Activated naive CD4-positive, alpha-beta T cell treated with anti-CD3 and anti-CD28 coated beads, Interleukin-2, amount 50 U/mL, for 24 hours (primary cell): ENCODE measurements around the gene CHP2.
"Not testable (repeated sequence)": the region's sequence is repeated elsewhere in the genome, so short reads cannot be mapped to it uniquely, and the experiment has no call there.

ENCODE experiments used
- H3K27ac Mint-ChIP-seq: one replicate; pipeline ENCODE4 v1.8.0; 2021; ENCODE audit warnings: mild to moderate bottlenecking, mixed read lengths
- H3K27me3 Mint-ChIP-seq: one replicate; pipeline ENCODE4 v1.8.0; 2021; ENCODE audit warnings: mixed read lengths
- H3K36me3 Mint-ChIP-seq: one replicate; pipeline ENCODE4 v1.8.0; 2021; ENCODE audit warnings: mixed read lengths
- H3K4me1 Mint-ChIP-seq: one replicate; pipeline ENCODE4 v1.8.0; 2021; ENCODE audit warnings: mixed read lengths
- H3K4me3 Mint-ChIP-seq: one replicate; pipeline ENCODE4 v1.8.0; 2021; ENCODE audit warnings: mild to moderate bottlenecking, mixed read lengths
- H3K9me3 Mint-ChIP-seq: one replicate; pipeline ENCODE4 v1.8.0; 2021; ENCODE audit warnings: mixed read lengths

CHP2 gene

GRCh38 chr16:23754594-23755483, at the start of gene CHP2:
Gene CHP2 (plus strand): TSS chr16:23755026. CDS start chr16:23755050, 24 bp downstream.
- no peak within 1 kb of the TSS for H3K27ac Mint-ChIP-seq
- peaks cover 3% of the 10 kb centered on the region for H3K4me1 Mint-ChIP-seq
- no peaks in the 10 kb centered on the region for H3K9me3 Mint-ChIP-seq
- peaks cover 33% of the 10 kb centered on the region for H3K27me3 Mint-ChIP-seq
- H3K4me3 Mint-ChIP-seq = no peak within 1 kb of the TSS
- no peaks in the 10 kb centered on the region for H3K36me3 Mint-ChIP-seq

GRCh38 chr16:23705517-23705902, 49.3 kb upstream of the CHP2 start:
- Mint-ChIP-seq H3K27ac (no peak overlapping the region), H3K27me3 (peaks cover 21% of the 10 kb centered on the region)

GRCh38 chr16:23706439-23706838, 48.4 kb upstream of the CHP2 start:
- Mint-ChIP-seq H3K9me3 (peaks cover 9% of the 10 kb centered on the region), H3K4me1 (no peaks in the 10 kb centered on the region), H3K4me3 (no peak overlapping the region), H3K27me3 (peaks cover 24% of the 10 kb centered on the region), H3K36me3 (peaks cover 3% of the 10 kb centered on the region), H3K27ac (no peak overlapping the region)

More at GRCh38 chr16:23705517-23705902, 49.3 kb upstream of the CHP2 start:
- H3K36me3 Mint-ChIP-seq = peaks cover 3% of the 10 kb centered on the region
- H3K4me1 Mint-ChIP-seq = no peaks in the 10 kb centered on the region
- H3K4me3 Mint-ChIP-seq = no peak overlapping the region
- peaks cover 9% of the 10 kb centered on the region for H3K9me3 Mint-ChIP-seq

- peaks cover 21% of the 10 kb centered on the region for H3K27me3 Mint-ChIP-seq
- H3K9me3 Mint-ChIP-seq = no peaks in the 10 kb centered on the region
- H3K4me3 Mint-ChIP-seq = no peak overlapping the region
- no peaks in the 10 kb centered on the region for H3K4me1 Mint-ChIP-seq
- H3K27ac Mint-ChIP-seq = no peak overlapping the region
- H3K36me3 Mint-ChIP-seq = peaks cover 2% of the 10 kb centered on the region
Measured at GRCh38 chr16:23709536-23709935, 45.3 kb upstream of the CHP2 start.

- Mint-ChIP-seq H3K4me3 (no peak overlapping the region), H3K4me1 (no peaks in the 10 kb centered on the region), H3K9me3 (no peaks in the 10 kb centered on the region), H3K27me3 (peaks cover 24% of the 10 kb centered on the region), H3K27ac (no peak overlapping the region), H3K36me3 (peaks cover 2% of the 10 kb centered on the region)
Measured at GRCh38 chr16:23710008-23710407, 44.8 kb upstream of the CHP2 start.

- H3K27ac Mint-ChIP-seq = no peak overlapping the region
- no peak overlapping the region for H3K4me3 Mint-ChIP-seq
- no peaks in the 10 kb centered on the region for H3K9me3 Mint-ChIP-seq
- no peaks in the 10 kb centered on the region for H3K4me1 Mint-ChIP-seq
- peaks cover 2% of the 10 kb centered on the region for H3K36me3 Mint-ChIP-seq
- peaks cover 20% of the 10 kb centered on the region for H3K27me3 Mint-ChIP-seq
Measured at GRCh38 chr16:23710504-23710903, 44.3 kb upstream of the CHP2 start.

- H3K4me1 Mint-ChIP-seq = no peaks in the 10 kb centered on the region
- peaks cover 2% of the 10 kb centered on the region for H3K36me3 Mint-ChIP-seq
- no peaks in the 10 kb centered on the region for H3K9me3 Mint-ChIP-seq
- H3K27me3 Mint-ChIP-seq = peaks cover 22% of the 10 kb centered on the region
- H3K4me3 Mint-ChIP-seq = no peak overlapping the region
- H3K27ac Mint-ChIP-seq = no peak overlapping the region
Measured at GRCh38 chr16:23711785-23712184, 43.0 kb upstream of the CHP2 start.

- Mint-ChIP-seq H3K36me3 (peaks cover 2% of the 10 kb centered on the region), H3K9me3 (no peaks in the 10 kb centered on the region), H3K27me3 (peaks cover 25% of the 10 kb centered on the region), H3K27ac (no peak within 1 kb of the TSS), H3K4me3 (no peak within 1 kb of the TSS), H3K4me1 (no peaks in the 10 kb centered on the region)
Measured at GRCh38 chr16:23712976-23713375, 41.9 kb upstream of the CHP2 start, which contains the start of gene ERN2. Gene ERN2 (minus strand): TSS chr16:23713222. CDS start chr16:23713187, 35 bp downstream.

GRCh38 chr16:23716484-23716883, 38.3 kb upstream of the CHP2 start:
- Mint-ChIP-seq H3K4me1 (no peaks in the 10 kb centered on the region), H3K27ac (no peak overlapping the region), H3K36me3 (peaks cover 2% of the 10 kb centered on the region), H3K4me3 (no peak overlapping the region), H3K9me3 (peaks cover 4% of the 10 kb centered on the region), H3K27me3 (peaks cover 23% of the 10 kb centered on the region)

- not testable (repeated sequence) for H3K9me3 Mint-ChIP-seq, H3K36me3 Mint-ChIP-seq, H3K27ac Mint-ChIP-seq, H3K4me1 Mint-ChIP-seq, H3K4me3 Mint-ChIP-seq
- peaks cover 15% of the 10 kb centered on the region for H3K27me3 Mint-ChIP-seq
Measured at GRCh38 chr16:23722613-23723240, 32.1 kb upstream of the CHP2 start.

GRCh38 chr16:23724096-23724784, 30.6 kb upstream of the CHP2 start:
- peaks cover 4% of the 10 kb centered on the region for H3K4me1 Mint-ChIP-seq
- H3K9me3 Mint-ChIP-seq = peaks cover 10% of the 10 kb centered on the region
- no peak overlapping the region for H3K4me3 Mint-ChIP-seq
- H3K27ac Mint-ChIP-seq = no peak overlapping the region
- peaks cover 15% of the 10 kb centered on the region for H3K27me3 Mint-ChIP-seq
- peaks cover 6% of the 10 kb centered on the region for H3K36me3 Mint-ChIP-seq

GRCh38 chr16:23724785-23725131, 30.1 kb upstream of the CHP2 start:
- no peak overlapping the region for H3K27ac Mint-ChIP-seq
- peaks cover 4% of the 10 kb centered on the region for H3K4me1 Mint-ChIP-seq
- peaks cover 15% of the 10 kb centered on the region for H3K27me3 Mint-ChIP-seq
- H3K4me3 Mint-ChIP-seq = no peak overlapping the region
- H3K9me3 Mint-ChIP-seq = peaks cover 10% of the 10 kb centered on the region
- H3K36me3 Mint-ChIP-seq = peaks cover 6% of the 10 kb centered on the region

- Mint-ChIP-seq H3K27ac (no peak overlapping the region), H3K27me3 (peaks cover 11% of the 10 kb centered on the region), H3K36me3 (peaks cover 6% of the 10 kb centered on the region), H3K4me3 (no peak overlapping the region), H3K9me3 (peaks cover 5% of the 10 kb centered on the region), H3K4me1 (peaks cover 4% of the 10 kb centered on the region)
Measured at GRCh38 chr16:23726710-23727109, 28.1 kb upstream of the CHP2 start.

GRCh38 chr16:23728112-23728477, 26.7 kb upstream of the CHP2 start:
- Mint-ChIP-seq H3K9me3 (peaks cover 2% of the 10 kb centered on the region), H3K4me1 (peaks cover 4% of the 10 kb centered on the region), H3K36me3 (peaks cover 2% of the 10 kb centered on the region)

GRCh38 chr16:23729503-23730424, 25.1 kb upstream of the CHP2 start:
- Mint-ChIP-seq H3K27ac (no peak overlapping the region), H3K4me3 (no peak overlapping the region), H3K27me3 (peaks cover 3% of the 10 kb centered on the region), H3K9me3 (no peaks in the 10 kb centered on the region), H3K4me1 (peaks cover 4% of the 10 kb centered on the region), H3K36me3 (no peaks in the 10 kb centered on the region)

More at GRCh38 chr16:23728112-23728477, 26.7 kb upstream of the CHP2 start:
- peaks cover 7% of the 10 kb centered on the region for H3K27me3 Mint-ChIP-seq
- peak overlapping the region; percentile 80 for H3K27ac Mint-ChIP-seq
- H3K4me3 Mint-ChIP-seq = no peak overlapping the region
